A673 (cell line): ENCODE results near the gene IPMK. TPM values are rescaled to one million over a fixed set of nuclear protein-coding genes. Genes with fewer than 3 reads are reported as not detected.

ENCODE experiments used
- BruUV-seq: library from RNA; stranded (reverse); fragments of 400-500 nt; replicated peaks from 2 replicates; lab custom pipeline; 2021; lab: Mats Ljungman, UMichigan
- CTCF ChIA-PET: fragments of 300-600 bp; sonication (Branson Sonifier 250); formaldehyde crosslinking; loops from one replicate; lab custom pipeline; 2022; ENCODE audit warnings: antibody characterized with exemption; lab: Charles Lee
- POLR2A ChIA-PET: fragments of 300-600 bp; sonication (Branson Sonifier 250); formaldehyde crosslinking; loops from one replicate; lab custom pipeline; 2022; ENCODE audit warnings: antibody characterized with exemption; ENCODE audit not compliant: low non-redundant PET; lab: Charles Lee
- DNase-seq: peaks from one replicate; pipeline ENCODE4 v3.0.0-alpha.2; 2015; ENCODE audit warnings: low spot score
- H3K27ac ChIP-seq: fragments of 200-600 bp; sonication (generic); 2 replicates; pipeline ENCODE4 v1.5.1; 2016; ENCODE audit warnings: mixed run types, low read depth, mild to moderate bottlenecking, mixed read lengths, antibody characterized with exemption, low read length; ENCODE audit not compliant: poor library complexity, severe bottlenecking
- H3K27me3 ChIP-seq: fragments of 200-600 bp; sonication (generic); replicated peaks from 2 replicates; pipeline ENCODE4 v1.6.1; 2017; ENCODE audit warnings: mixed run types, low read depth, mild to moderate bottlenecking, mixed read lengths, antibody characterized with exemption, low read length; ENCODE audit not compliant: insufficient read depth, poor library complexity
- H3K36me3 ChIP-seq: fragments of 200-600 bp; sonication (generic); 2 replicates; pipeline ENCODE4 v1.6.1; 2016; ENCODE audit warnings: mixed run types, mild to moderate bottlenecking, mixed read lengths, antibody characterized with exemption, low read length; ENCODE audit not compliant: insufficient read depth, poor library complexity, severe bottlenecking
- H3K4me1 ChIP-seq: fragments of 200-600 bp; sonication (generic); 2 replicates; pipeline ENCODE4 v1.6.1; 2017; ENCODE audit warnings: mixed run types, mild to moderate bottlenecking, mixed read lengths, antibody characterized with exemption, low read length; ENCODE audit not compliant: insufficient read depth, poor library complexity, severe bottlenecking
- H3K4me3 ChIP-seq: fragments of 200-600 bp; sonication (generic); 2 replicates; pipeline ENCODE4 v1.5.1; 2016; ENCODE audit warnings: low read depth, mixed run types, mild to moderate bottlenecking, mixed read lengths, low read length; ENCODE audit not compliant: poor library complexity, severe bottlenecking
- H3K9me3 ChIP-seq: fragments of 200-600 bp; sonication (generic); 2 replicates; pipeline ENCODE4 v1.6.1; 2016; ENCODE audit warnings: mixed run types, low read depth, mild to moderate bottlenecking, mixed read lengths, antibody characterized with exemption, low read length; ENCODE audit not compliant: poor library complexity, severe bottlenecking
- EZH2 ChIP-seq: fragments of 200-600 bp; sonication (generic); IDR thresholded peaks from 2 replicates; pipeline ENCODE4 v1.6.1; 2017; ENCODE audit warnings: borderline replicate concordance, low read depth, mild to moderate bottlenecking, mixed read lengths, antibody characterized with exemption, low read length; ENCODE audit not compliant: poor library complexity, severe bottlenecking
- intact Hi-C: fragments of 100-400 bp; cut with micrococcal nuclease; formaldehyde crosslinking; loops from one replicate; pipeline ENCODE4 v1.10.0; 2022; ENCODE audit not compliant: unreplicated experiment
- total RNA-seq: library from RNA; stranded (reverse); gene quantifications from 2 replicates; pipeline ENCODE4 v1.2.3, GENCODE V29; 2021
- TF ChIP-seq, protein P1 (sequence below): fragments of 300-800, 200-600 bp; sonication (generic); conservative IDR thresholded peaks from 2 replicates; pipeline ENCODE4 v1.5.1; 2017; ENCODE audit warnings: low read depth, mild to moderate bottlenecking, antibody characterized with exemption, low read length, moderate library complexity, mixed read lengths

Gene IPMK
- total RNA-seq, 1 experiment from 2014 or later: 8.2 TPM

DNA sequence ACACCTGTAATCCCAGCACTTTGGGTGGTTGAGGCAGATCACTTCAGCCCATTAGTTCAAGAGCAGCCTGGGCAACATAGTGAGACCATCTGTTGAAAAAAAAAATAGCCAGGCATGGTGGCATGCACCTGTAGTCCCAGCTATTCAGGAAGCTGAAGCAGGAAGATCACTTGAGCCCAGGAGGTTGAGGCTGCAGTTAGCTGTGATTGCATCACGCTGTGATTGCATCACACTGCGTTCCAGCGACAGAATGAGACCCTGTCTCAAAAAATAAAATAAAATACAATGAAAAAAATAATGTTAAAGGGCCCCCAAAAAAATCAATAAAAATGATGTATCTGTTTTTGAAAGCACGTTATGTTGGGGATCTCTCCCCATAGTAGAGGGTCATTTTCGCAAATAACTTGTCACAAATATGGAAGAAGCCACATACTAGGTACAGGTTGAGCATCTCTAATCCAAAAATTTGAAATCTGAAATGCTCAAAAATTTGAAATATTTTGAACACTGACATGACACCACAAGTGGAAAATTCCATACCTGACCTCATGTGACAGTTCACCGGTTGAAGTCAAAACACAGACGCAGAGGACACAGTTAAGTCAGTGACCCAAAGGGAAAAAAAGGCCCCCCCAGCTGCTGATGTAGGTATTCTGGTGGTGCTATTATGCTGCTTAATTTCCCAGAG is 10.7 kb upstream of the IPMK start:
- TF ChIP-seq, protein P1, sequence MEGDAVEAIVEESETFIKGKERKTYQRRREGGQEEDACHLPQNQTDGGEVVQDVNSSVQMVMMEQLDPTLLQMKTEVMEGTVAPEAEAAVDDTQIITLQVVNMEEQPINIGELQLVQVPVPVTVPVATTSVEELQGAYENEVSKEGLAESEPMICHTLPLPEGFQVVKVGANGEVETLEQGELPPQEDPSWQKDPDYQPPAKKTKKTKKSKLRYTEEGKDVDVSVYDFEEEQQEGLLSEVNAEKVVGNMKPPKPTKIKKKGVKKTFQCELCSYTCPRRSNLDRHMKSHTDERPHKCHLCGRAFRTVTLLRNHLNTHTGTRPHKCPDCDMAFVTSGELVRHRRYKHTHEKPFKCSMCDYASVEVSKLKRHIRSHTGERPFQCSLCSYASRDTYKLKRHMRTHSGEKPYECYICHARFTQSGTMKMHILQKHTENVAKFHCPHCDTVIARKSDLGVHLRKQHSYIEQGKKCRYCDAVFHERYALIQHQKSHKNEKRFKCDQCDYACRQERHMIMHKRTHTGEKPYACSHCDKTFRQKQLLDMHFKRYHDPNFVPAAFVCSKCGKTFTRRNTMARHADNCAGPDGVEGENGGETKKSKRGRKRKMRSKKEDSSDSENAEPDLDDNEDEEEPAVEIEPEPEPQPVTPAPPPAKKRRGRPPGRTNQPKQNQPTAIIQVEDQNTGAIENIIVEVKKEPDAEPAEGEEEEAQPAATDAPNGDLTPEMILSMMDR: no peak
- TF ChIP-seq EZH2: no peak
- DNase-seq: no peak
- Histone ChIP-seq H3K36me3 (peaks cover 23% of the 10 kb centered on the region), H3K9me3 (no peaks in the 10 kb centered on the region), H3K4me1 (peaks cover 36% of the 10 kb centered on the region), H3K4me3 (no peak overlapping the region), H3K27ac (no peak overlapping the region), H3K27me3 (no peaks in the 10 kb centered on the region)
- CTCF ChIA-PET: no interaction called here
- POLR2A ChIA-PET: no interaction called here
- intact Hi-C loops: no loop called here
- BruUV-seq: no TSS peak

DNA sequence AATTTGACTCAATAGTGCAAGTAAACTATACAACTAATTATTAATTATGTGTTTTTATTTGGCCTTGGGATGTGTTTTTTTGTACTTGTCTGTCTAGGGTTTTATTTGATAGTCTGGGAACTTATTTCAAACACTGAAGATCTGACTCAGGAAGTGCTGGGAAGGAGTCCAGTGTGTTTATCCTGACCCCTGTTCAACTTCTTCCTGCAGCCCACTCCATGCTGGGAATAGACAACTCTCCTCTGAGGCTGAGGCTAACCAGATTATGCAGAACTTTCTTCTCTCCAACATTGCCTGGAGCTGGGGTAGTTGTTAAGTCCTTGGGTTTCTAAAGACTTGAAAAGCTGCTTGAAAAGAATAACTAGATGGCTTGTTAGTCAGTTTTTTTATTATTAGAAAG is 8.2 kb upstream of the IPMK start:
- Histone ChIP-seq H3K4me3 (no peak overlapping the region), H3K27me3 (no peaks in the 10 kb centered on the region), H3K4me1 (peaks cover 22% of the 10 kb centered on the region), H3K9me3 (no peaks in the 10 kb centered on the region), H3K36me3 (peaks cover 23% of the 10 kb centered on the region), H3K27ac (no peak overlapping the region)
- no peak for TF ChIP-seq EZH2
- TF ChIP-seq, protein P1: no peak
- POLR2A ChIA-PET: no interaction called here
- intact Hi-C loops: no loop called here
- no peak for DNase-seq
- no TSS peak for BruUV-seq
- CTCF ChIA-PET: no interaction called here

DNA sequence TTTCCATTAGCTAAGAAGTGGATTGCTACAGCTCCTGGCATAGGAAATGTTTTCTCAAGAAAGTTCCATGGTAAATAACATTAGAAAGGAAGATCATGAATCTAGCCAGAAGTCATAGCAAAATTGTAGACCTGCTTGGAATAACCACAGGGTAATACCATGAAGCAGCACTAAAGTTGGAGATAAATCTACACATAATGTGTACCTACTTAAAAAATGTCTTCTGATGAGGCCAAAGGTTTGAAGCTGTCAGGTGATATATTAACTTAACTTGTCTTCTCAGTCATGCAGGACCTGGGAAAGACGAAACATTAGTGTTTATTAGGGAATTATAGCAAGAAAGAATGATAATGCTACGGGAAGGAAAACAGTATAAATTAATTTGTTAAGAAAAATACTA is 7.6 kb upstream of the IPMK start:
- H3K9me3 ChIP-seq: no peaks in the 10 kb centered on the region
- H3K27ac ChIP-seq: peak overlapping the region; percentile 11
- no peak overlapping the region for H3K4me3 ChIP-seq
- no TSS peak for BruUV-seq
- TF ChIP-seq, protein P1: no peak
- TF ChIP-seq EZH2: no peak
- intact Hi-C loops: no loop called here
- CTCF ChIA-PET: interaction anchor here (0.5 kb wide), 1 partner anchor 311 kb away, joined by 5 read pairs; no protein-coding TSS in a partner anchor
- DNase-seq: no peak
- peaks cover 23% of the 10 kb centered on the region for H3K36me3 ChIP-seq
- POLR2A ChIA-PET: no interaction called here
- H3K27me3 ChIP-seq: no peaks in the 10 kb centered on the region
- H3K4me1 ChIP-seq: peaks cover 22% of the 10 kb centered on the region
